Activated naive CD8-positive, alpha-beta T cell (primary cell): ENCODE measurements around the gene TMEM53.
"Not testable (repeated sequence)": the region's sequence is repeated elsewhere in the genome, so short reads cannot be mapped to it uniquely, and the experiment has no call there.

Experiments
- H3K27ac Mint-ChIP-seq: one replicate; pipeline ENCODE4 v1.8.0; 2021; ENCODE audit warnings: mixed read lengths
- H3K27me3 Mint-ChIP-seq: one replicate; pipeline ENCODE4 v1.8.0; 2021; ENCODE audit warnings: mixed read lengths
- H3K36me3 Mint-ChIP-seq: one replicate; pipeline ENCODE4 v1.8.0; 2021; ENCODE audit warnings: mixed read lengths
- H3K4me1 Mint-ChIP-seq: one replicate; pipeline ENCODE4 v1.8.0; 2021; ENCODE audit warnings: low read depth, mixed read lengths
- H3K4me3 Mint-ChIP-seq: one replicate; pipeline ENCODE4 v1.8.0; 2021; ENCODE audit warnings: mild to moderate bottlenecking, mixed read lengths
- H3K9me3 Mint-ChIP-seq: one replicate; pipeline ENCODE4 v1.8.0; 2021; ENCODE audit warnings: low read depth, mixed read lengths

TMEM53 gene

DNA sequence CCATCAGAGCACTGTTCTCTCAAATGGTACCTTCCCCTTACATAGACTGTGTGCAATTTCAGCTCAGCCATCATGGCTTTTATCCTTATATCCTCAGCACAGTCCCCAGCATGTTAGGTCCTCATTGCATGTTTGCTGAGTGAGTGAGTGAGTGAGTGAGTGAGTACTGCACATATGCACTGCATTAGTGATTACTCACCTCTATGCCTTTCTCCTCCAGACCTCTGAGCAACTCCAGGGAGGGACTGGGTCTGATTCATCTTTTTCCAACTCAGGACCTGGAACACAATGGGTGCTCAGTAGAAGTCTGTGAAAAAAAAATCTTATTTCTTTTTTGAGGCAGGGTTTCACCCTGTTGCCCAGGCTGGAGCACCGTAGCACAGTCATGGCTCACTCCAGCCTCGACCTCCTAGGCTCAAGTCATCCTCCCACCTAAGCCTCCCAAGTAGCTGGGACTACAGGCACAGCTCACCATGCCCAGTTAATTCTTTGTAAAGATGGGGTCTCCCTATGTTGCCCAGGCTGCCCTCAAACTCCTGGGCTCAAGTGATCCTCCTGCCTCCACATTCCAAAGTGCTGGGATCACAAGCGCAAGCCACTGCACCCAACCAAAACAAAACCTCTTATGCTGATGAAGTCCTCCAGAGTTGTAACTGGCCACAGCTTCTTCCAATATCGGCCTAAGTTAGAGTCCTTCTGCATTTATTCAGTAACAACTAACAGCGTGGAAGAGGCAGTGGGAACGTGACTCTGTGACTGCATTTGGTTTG lies 33.0 kb upstream of the TMEM53 start:
- H3K27me3 Mint-ChIP-seq = no peaks in the 10 kb centered on the region
- H3K9me3 Mint-ChIP-seq = no peaks in the 10 kb centered on the region
- no peak overlapping the region for H3K4me3 Mint-ChIP-seq
- no peaks in the 10 kb centered on the region for H3K36me3 Mint-ChIP-seq
- H3K4me1 Mint-ChIP-seq = peaks cover 9% of the 10 kb centered on the region
- no peak overlapping the region for H3K27ac Mint-ChIP-seq

DNA sequence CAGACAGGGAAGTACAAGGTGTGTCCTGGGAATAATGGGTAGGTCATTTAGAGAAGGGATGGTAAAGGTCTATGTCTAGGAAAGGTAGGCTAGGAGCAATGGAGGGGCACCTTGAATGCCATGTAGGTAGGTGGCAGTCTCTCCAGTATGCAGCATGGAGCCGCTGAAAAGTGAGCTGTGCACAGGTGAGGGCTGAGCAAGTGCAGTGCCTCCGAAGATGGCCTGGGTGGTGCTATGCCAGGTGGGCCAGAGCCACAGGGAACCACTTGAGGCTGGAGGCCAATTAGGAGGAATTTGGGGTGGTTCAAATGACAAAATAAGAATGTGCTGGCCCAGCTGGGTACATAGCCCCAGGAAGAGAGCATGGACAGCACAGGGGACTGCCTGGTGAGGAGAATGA lies 31.7 kb upstream of the TMEM53 start:
- peaks cover 9% of the 10 kb centered on the region for H3K4me1 Mint-ChIP-seq
- H3K27me3 Mint-ChIP-seq = no peaks in the 10 kb centered on the region
- no peaks in the 10 kb centered on the region for H3K9me3 Mint-ChIP-seq
- H3K27ac Mint-ChIP-seq = no peak overlapping the region
- H3K36me3 Mint-ChIP-seq = peaks cover 2% of the 10 kb centered on the region
- no peak overlapping the region for H3K4me3 Mint-ChIP-seq

DNA sequence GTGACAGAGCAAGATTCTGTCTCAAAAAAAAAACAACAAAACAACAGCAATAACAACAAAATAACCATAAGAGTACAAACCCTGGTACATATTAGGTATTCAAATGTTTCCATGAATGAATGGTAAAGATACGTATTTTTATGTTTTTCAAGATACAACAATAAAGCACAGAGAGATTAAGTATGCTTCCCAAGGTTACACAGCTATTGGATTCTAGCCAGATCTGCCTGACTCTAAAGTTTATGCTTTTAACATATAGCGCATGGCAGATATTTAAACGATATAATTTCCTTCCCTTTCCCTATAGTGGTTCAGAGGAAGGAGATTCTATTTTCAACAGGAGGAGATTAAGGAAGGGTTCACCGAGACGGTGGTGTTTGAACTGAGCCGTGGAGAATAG lies 31.2 kb upstream of the TMEM53 start:
- no peaks in the 10 kb centered on the region for H3K27me3 Mint-ChIP-seq
- no peaks in the 10 kb centered on the region for H3K9me3 Mint-ChIP-seq
- H3K4me3 Mint-ChIP-seq = no peak overlapping the region
- no peak overlapping the region for H3K27ac Mint-ChIP-seq
- H3K36me3 Mint-ChIP-seq = peaks cover 2% of the 10 kb centered on the region
- peaks cover 9% of the 10 kb centered on the region for H3K4me1 Mint-ChIP-seq

DNA sequence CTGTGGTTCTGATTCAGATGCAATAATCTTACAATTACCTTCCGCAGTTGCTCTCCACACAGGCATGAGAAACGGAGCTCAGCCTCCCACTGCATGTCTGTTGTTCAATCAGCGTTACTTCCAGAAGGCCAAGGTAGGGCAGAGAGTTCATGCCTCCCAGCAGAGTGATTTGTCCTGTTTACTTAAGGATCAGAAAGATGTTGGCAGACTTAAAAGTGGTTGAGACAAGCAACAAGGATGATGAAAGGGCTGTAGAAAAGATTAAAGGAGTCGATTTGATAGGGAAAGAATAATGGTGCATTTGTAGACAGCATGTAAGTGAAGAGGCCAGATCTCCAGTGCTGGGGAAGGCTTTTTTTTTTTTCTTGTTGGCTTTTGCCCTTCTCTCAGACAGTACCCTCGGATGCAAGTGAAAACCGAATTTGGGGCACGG lies 26.9 kb upstream of the TMEM53 start:
- no peak overlapping the region for H3K27ac Mint-ChIP-seq
- no peaks in the 10 kb centered on the region for H3K9me3 Mint-ChIP-seq
- no peaks in the 10 kb centered on the region for H3K27me3 Mint-ChIP-seq

DNA sequence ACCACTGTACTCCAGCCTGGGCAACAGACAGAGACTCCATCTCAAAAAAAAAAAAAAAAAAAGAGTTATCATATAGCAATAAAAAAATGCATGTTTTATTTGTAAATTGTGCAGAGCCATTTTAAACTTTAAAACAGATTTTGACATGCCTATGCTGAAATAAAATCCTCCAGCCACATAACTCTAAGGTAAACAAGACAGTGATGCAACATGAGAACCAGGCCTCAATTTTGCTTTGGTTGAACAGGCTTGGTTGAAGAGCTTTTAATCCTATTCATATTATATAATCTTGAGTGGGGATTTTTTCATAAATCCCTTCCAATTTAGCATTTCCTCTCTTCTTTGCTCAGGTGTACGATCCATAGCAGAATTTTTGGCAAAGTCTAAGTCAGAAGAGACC lies 26.3 kb upstream of the TMEM53 start:
- H3K27ac Mint-ChIP-seq = no peak overlapping the region
- H3K9me3 Mint-ChIP-seq = no peaks in the 10 kb centered on the region
- no peak overlapping the region for H3K4me3 Mint-ChIP-seq
- H3K36me3 Mint-ChIP-seq = peaks cover 2% of the 10 kb centered on the region
- no peaks in the 10 kb centered on the region for H3K27me3 Mint-ChIP-seq
- peaks cover 19% of the 10 kb centered on the region for H3K4me1 Mint-ChIP-seq

More for the DNA sequence above, 26.9 kb upstream of the TMEM53 start:
- H3K36me3 Mint-ChIP-seq = peaks cover 2% of the 10 kb centered on the region
- peaks cover 15% of the 10 kb centered on the region for H3K4me1 Mint-ChIP-seq
- H3K4me3 Mint-ChIP-seq = no peak overlapping the region

DNA sequence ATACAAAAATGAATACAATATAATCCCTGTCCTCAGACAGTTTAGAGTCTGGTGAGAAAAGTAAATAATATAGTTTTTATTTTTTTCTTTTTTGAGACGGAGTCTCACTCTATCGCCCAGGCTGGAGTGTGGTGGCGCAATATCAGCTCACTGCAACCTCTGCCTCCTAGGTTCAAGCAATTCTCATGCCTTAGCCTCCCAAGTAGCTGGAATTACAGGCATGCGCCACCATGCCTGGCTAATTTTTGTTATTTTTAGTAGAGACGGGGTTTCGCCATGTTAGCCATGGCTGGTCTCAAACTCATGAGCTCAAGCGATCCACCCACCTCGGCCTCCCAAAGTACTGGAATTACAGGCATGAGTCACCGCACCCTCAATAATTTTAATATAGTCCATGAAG lies 25.1 kb upstream of the TMEM53 start:
- not testable (repeated sequence) for H3K9me3 Mint-ChIP-seq, H3K4me3 Mint-ChIP-seq, H3K36me3 Mint-ChIP-seq, H3K27ac Mint-ChIP-seq, H3K27me3 Mint-ChIP-seq
- H3K4me1 Mint-ChIP-seq = peaks cover 21% of the 10 kb centered on the region

DNA sequence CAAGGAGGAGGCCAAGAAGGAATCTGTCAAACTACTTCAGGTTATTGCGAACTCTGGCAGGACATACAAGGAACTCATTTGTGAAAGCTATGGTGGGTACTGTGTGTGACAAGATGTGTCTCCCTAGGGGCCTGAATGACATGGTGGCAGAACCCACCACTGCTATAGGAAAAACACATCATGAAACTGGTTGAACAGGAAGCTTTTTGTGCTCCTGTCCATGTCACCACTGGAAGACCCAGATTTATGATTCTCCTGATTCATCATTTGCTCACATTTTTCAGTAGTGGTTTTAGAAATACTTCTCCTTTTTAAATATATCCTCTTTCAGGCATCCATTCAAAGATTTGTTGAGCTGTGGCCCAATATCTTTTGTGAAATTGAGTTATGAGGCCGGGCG lies 23.9 kb upstream of the TMEM53 start:
- peaks cover 23% of the 10 kb centered on the region for H3K4me1 Mint-ChIP-seq
- no peak overlapping the region for H3K27ac Mint-ChIP-seq
- no peak overlapping the region for H3K4me3 Mint-ChIP-seq
- peaks cover 2% of the 10 kb centered on the region for H3K36me3 Mint-ChIP-seq
- H3K9me3 Mint-ChIP-seq = no peaks in the 10 kb centered on the region
- no peaks in the 10 kb centered on the region for H3K27me3 Mint-ChIP-seq

DNA sequence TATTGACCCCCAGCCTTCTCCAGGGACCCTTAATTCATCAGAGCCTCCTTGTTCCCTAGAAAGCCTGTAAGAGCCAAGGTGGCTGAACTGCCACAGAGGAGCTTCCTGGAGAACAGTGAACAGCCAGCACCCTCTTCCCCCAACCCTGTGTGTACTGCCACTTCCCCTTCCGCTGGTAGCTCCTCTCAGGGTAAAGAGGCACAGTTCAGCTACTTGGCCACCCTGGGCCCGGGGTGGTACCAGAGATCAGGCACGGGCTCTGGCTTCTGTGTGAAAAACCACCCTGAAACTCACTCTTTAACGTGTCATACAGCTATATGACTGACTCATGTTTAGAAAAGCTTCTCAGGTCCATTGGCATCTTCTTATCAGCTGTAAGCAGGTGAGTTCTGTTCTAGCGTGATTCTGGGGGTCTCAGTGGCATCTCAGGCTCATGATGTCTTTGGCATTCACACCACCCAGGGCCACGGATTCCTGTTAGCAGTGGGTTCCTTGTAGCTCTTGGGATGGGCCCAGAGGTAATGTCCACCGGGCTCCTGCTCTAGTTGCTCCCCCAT lies 22.6 kb upstream of the TMEM53 start:
- Mint-ChIP-seq H3K27me3 (no peaks in the 10 kb centered on the region), H3K27ac (peak overlapping the region; percentile 92), H3K9me3 (no peaks in the 10 kb centered on the region), H3K4me3 (peak overlapping the region; percentile 55), H3K4me1 (peaks cover 24% of the 10 kb centered on the region), H3K36me3 (peaks cover 2% of the 10 kb centered on the region)

DNA sequence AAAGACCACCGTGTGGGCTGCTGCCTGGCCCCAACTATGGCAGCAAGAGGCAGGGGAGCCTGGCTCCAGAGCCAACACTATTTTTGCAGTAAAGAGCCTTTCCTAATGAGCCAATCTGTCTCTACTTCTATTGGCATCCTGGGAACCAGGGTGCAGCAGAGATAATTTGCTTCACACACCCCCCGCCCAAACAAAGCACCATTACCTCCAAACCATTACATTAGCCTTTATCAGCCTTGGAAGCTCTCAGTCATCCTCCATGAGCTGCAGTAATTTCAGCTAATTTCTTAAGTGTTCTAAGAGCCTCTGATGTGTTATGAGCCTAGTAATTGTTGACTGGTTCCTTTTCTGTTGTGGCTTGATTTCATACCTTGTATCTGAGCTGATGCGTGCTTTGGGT lies 21.8 kb upstream of the TMEM53 start:
- Mint-ChIP-seq H3K36me3 (peaks cover 1% of the 10 kb centered on the region), H3K27ac (no peak overlapping the region), H3K27me3 (no peaks in the 10 kb centered on the region), H3K9me3 (no peaks in the 10 kb centered on the region), H3K4me3 (no peak overlapping the region), H3K4me1 (peaks cover 24% of the 10 kb centered on the region)

DNA sequence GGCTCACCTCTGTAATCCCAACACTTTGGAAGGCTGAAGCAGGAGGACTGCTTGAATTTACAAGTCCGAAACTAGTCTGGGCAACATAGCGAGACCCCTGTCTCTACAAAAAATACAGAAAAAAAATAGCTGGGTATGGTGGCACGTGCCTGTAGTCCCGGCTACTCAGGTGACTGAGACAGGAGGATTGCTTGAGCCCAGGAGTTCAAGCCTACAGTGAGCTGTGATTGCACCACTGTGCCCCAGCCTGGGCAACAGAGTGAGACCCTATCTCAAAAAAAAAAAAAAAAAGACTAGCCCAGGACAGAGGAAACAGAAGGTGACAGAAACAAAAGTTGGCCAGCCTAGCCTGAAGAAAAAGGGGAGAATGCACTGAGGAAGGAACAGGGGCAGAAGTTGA lies 21.4 kb upstream of the TMEM53 start:
- Mint-ChIP-seq H3K36me3 (no peaks in the 10 kb centered on the region), H3K4me3 (no peak overlapping the region), H3K9me3 (no peaks in the 10 kb centered on the region), H3K4me1 (peaks cover 24% of the 10 kb centered on the region), H3K27ac (no peak overlapping the region), H3K27me3 (no peaks in the 10 kb centered on the region)

DNA sequence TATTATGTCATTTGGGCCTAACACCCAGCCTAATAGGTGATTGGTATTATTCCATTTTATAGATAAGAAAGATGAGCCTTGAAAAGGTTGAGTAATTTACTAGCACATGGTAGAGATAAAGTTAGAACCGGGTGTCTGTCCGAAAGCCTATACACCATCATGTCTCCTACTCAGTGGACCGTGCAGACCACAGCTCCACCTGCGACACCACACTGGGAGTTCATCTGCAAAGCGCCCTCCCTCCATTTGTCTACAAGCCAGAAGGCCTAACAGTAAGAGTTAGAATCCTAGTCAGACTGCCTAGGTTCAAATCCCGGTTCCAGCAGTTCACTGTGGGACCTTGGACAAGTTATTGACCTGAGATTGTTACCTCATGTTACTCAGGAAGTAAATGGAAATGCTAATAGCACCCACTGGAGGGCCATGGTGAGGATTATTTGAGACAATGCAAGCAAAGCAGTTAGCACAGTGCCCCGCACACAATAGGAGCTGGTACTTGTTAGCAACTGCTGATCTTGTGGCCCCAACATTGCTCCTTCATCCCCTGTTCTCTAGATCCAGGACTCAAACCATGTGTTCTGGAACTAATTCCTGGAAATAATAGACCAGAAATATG lies 20.7 kb upstream of the TMEM53 start:
- no peaks in the 10 kb centered on the region for H3K27me3 Mint-ChIP-seq
- no peak overlapping the region for H3K4me3 Mint-ChIP-seq
- no peak overlapping the region for H3K27ac Mint-ChIP-seq
- H3K4me1 Mint-ChIP-seq = peaks cover 24% of the 10 kb centered on the region
- H3K9me3 Mint-ChIP-seq = no peaks in the 10 kb centered on the region
- no peaks in the 10 kb centered on the region for H3K36me3 Mint-ChIP-seq

DNA sequence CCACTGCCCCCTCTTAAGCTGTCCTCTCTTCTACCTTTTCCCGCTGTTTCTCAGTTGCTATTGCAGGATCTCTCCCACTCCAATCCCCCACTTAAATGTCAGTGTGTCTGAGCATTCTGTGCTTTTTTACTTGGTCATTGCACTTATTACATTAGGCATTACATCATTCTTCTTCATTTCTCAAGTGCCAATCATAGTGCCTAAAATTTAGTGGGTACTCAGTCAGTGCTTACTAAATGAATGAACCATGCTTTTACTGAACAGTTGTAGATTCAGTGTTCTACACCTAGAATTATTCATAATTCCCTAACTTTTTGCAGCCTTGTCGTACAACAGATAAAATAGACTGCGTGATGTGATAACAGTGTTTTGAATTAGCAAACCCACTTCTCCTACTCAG lies 19.6 kb upstream of the TMEM53 start:
- H3K4me3 Mint-ChIP-seq = no peak overlapping the region
- no peaks in the 10 kb centered on the region for H3K9me3 Mint-ChIP-seq
- no peaks in the 10 kb centered on the region for H3K36me3 Mint-ChIP-seq
- H3K4me1 Mint-ChIP-seq = peaks cover 24% of the 10 kb centered on the region
- no peak overlapping the region for H3K27ac Mint-ChIP-seq
- no peaks in the 10 kb centered on the region for H3K27me3 Mint-ChIP-seq

DNA sequence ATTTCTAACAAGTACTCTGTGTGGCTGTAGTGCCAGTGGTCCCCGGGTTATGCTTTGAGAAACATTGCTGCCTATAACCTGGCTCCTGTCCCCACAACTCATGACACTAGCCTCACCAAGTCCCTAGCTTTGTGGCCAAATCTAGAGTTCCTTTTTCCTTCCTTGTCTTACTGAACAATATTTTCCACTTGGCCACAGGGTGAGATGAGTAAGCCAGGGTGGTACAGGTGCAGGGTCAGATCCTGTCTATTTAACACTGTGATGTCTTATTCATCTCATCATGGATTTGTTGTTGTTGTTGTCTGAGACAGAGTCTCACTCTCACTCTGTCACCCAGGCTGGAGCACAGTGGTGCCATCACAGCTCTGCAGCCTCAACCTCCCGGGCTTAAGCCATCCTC lies 18.9 kb upstream of the TMEM53 start:
- H3K4me1 Mint-ChIP-seq = peaks cover 24% of the 10 kb centered on the region
- no peak overlapping the region for H3K27ac Mint-ChIP-seq
- no peak overlapping the region for H3K4me3 Mint-ChIP-seq

DNA sequence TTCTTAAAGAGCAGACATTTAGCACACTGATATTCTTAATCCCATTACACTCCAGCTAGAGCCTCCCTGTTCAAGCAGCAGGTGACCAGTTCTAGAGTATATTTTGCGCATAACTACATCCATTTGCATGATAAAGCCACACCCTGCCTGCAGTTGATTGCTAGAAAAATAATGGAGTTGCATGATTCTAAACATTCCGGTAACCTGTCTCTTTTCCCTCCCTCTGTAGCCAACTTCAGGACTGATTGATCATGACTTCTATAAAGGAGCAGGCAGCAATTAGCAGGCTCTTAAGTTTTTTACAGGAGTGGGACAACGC lies 15.1 kb upstream of the TMEM53 start:
- Mint-ChIP-seq H3K9me3 (no peaks in the 10 kb centered on the region), H3K4me1 (peaks cover 3% of the 10 kb centered on the region), H3K36me3 (no peaks in the 10 kb centered on the region), H3K4me3 (no peak overlapping the region), H3K27ac (no peak overlapping the region), H3K27me3 (no peaks in the 10 kb centered on the region)

More for the DNA sequence above, 18.9 kb upstream of the TMEM53 start:
- Mint-ChIP-seq H3K9me3 (no peaks in the 10 kb centered on the region), H3K36me3 (no peaks in the 10 kb centered on the region), H3K27me3 (no peaks in the 10 kb centered on the region)

DNA sequence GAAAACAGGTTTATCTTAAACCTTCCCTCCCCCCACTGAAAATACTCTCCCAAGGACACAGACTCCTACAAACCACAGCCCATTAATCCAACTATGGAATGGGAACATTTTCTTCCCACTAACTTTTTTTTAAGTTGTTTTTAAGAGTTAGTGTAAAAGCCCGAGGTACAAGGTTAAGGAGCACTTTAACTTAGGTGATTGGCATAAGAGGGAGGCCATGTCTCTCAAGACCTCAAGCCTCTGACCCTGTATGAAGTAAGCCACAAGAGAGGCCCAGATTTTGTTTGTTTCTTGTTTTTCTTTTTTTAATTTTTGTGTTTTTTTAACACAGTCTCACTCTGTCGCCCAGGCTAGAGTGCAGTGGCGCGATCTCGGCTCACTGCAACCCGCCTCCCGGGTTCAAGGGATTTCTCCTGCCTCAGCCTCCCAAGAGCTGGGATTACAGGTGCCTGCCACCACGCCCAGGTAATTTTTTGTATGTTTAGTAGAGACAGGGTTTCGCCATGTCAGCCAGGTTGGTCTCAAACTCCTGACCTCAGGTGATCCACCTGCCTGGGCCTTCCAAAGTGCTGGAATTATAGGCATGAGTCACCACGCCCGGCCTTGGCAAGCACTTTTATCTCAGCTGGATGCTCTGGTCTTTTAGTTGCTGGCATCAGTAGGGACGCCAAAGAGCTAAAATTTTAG lies 14.6 kb upstream of the TMEM53 start:
- Mint-ChIP-seq H3K36me3 (no peaks in the 10 kb centered on the region), H3K9me3 (no peaks in the 10 kb centered on the region), H3K27me3 (no peaks in the 10 kb centered on the region), H3K27ac (no peak overlapping the region), H3K4me3 (no peak overlapping the region), H3K4me1 (peaks cover 3% of the 10 kb centered on the region)
